K562 (cell line): ENCODE results near the gene HECW1. TPM values are rescaled to one million over a fixed set of nuclear protein-coding genes. Genes with fewer than 3 reads are reported as not detected.

Source experiments
- ATAC-seq: fragments of 200-7000 bp; cut with Tn5 transposase; 3 replicates; pipeline ENCODE4 v1.9.1; 2020; ENCODE audit warnings: moderate library complexity
- BruUV-seq: library from RNA; stranded (reverse); fragments of 400-500 nt; replicated peaks from 2 replicates; lab custom pipeline; 2021; lab: Mats Ljungman, UMichigan
- CTCF ChIA-PET: fragments of 300-600 bp; formaldehyde crosslinking; extraction: SDS; loops from one replicate; lab custom pipeline; 2021; ENCODE audit warnings: low intra/inter-chr PET ratio; lab: Yijun Ruan, JAX
- POLR2A ChIA-PET: fragments of 300-600, 350-650 bp; sonication (Branson Sonifier 250); formaldehyde crosslinking; extraction: SDS; loops from one replicate; lab custom pipeline; 2021; ENCODE audit warnings: antibody characterized with exemption, inconsistent platforms; lab: Yijun Ruan, JAX
- DNase-seq, 4 experiments: peaks; one replicate each; pipeline versions ENCODE4 v3.0.0 to v3.0.0-alpha.2; 2011 to 2018; ENCODE audit warnings: low spot score in 3 of 4, mixed read lengths in 3 of 4; ENCODE audit errors: extremely low read depth in 1 of 4
- FAIRE-seq: peaks from 2 replicates; lab custom pipeline; 2011; peaks lifted over from hg19 to GRCh38; lab: Jason Lieb, UNC
- H2AFZ ChIP-seq: 2 replicates; pipeline ENCODE4 v1.6.0; 2011; ENCODE audit warnings: low read depth, low read length, control low read depth, inconsistent platforms
- H3K27ac ChIP-seq: fragments of 200-600 bp; 3 replicates; pipeline ENCODE4 v1.8.0; 2011; ENCODE audit warnings: low read depth, mild to moderate bottlenecking, control low read depth, inconsistent platforms, low read length, moderate library complexity, mixed read lengths; ENCODE audit errors: extremely low read depth
- H3K27me3 ChIP-seq, 2 experiments: fragments of 300-600 bp in 1 of 2; 2 replicates in 1 of 2; 3 replicates in 1 of 2; pipeline versions ENCODE4 v1.6.0 to v1.8.0; 2011; ENCODE audit warnings: inconsistent platforms in 2 of 2, low read length in 2 of 2, mild to moderate bottlenecking in 1 of 2, mixed read lengths in 1 of 2, moderate library complexity in 1 of 2; ENCODE audit not compliant: control insufficient read depth in 2 of 2, insufficient read depth in 2 of 2
- H3K36me3 ChIP-seq: fragments of 300-600 bp; 3 replicates; pipeline ENCODE4 v1.8.0; 2011; ENCODE audit warnings: mild to moderate bottlenecking, low read length, inconsistent platforms; ENCODE audit not compliant: control insufficient read depth, insufficient read depth
- H3K4me1 ChIP-seq, 2 experiments: fragments of 200-600 bp in 1 of 2; replicated peaks in 1 of 2; 2 replicates in 1 of 2; 3 replicates in 1 of 2; pipeline versions ENCODE4 v1.5.1 to v1.8.0; 2011; ENCODE audit warnings: inconsistent platforms in 2 of 2, low read length in 2 of 2, mild to moderate bottlenecking in 1 of 2, mixed read lengths in 1 of 2, moderate library complexity in 1 of 2; ENCODE audit not compliant: control insufficient read depth in 2 of 2, insufficient read depth in 2 of 2
- H3K4me2 ChIP-seq: 2 replicates; pipeline ENCODE4 v1.6.1; 2011; ENCODE audit warnings: low read length, control low read depth, inconsistent platforms, mixed read lengths; ENCODE audit not compliant: insufficient read depth
- H3K4me3 ChIP-seq: fragments of 200-600 bp; sonication (generic), shearing (Covaris generic); 2 replicates; pipeline ENCODE4 v1.5.1; 2016; ENCODE audit warnings: control low read depth, inconsistent platforms
- H3K79me2 ChIP-seq: fragments of 200-600 bp; 3 replicates; pipeline ENCODE4 v1.8.0; 2011; ENCODE audit warnings: low read length, inconsistent platforms; ENCODE audit not compliant: control insufficient read depth, insufficient read depth
- H3K9ac ChIP-seq, 2 experiments: 2 replicates each; pipeline versions ENCODE4 v1.6.0 to v1.6.1; 2011; ENCODE audit warnings: low read depth in 2 of 2, low read length in 2 of 2, control low read depth in 1 of 2, inconsistent platforms in 1 of 2, mild to moderate bottlenecking in 1 of 2, mixed read lengths in 1 of 2; ENCODE audit not compliant: insufficient read depth in 1 of 2
- H3K9me1 ChIP-seq: one replicate; pipeline ENCODE4 v1.6.0; 2011; ENCODE audit warnings: inconsistent platforms, mild to moderate bottlenecking, low read length, moderate library complexity; ENCODE audit not compliant: control insufficient read depth, insufficient read depth
- H3K9me3 ChIP-seq: replicated peaks from 2 replicates; pipeline ENCODE4 v1.5.1; 2011; ENCODE audit warnings: low read depth, low read length, inconsistent platforms; ENCODE audit not compliant: control insufficient read depth, insufficient read depth
- H4K20me1 ChIP-seq: replicated peaks from 2 replicates; pipeline ENCODE4 v1.6.1; 2011; ENCODE audit warnings: low read length, inconsistent platforms, mixed read lengths; ENCODE audit not compliant: control insufficient read depth, insufficient read depth
- CAMTA2 ChIP-seq: fragments of 250-450 bp; sonication (Bioruptor Pico); conservative IDR thresholded peaks from 2 replicates; pipeline ENCODE4 v1.5.1; 2022
- KAT2B ChIP-seq: IDR thresholded peaks from one replicate; pipeline ENCODE4 v1.6.1; 2012; ENCODE audit warnings: low read depth, mild to moderate bottlenecking, control low read depth, inconsistent platforms, low read length, moderate library complexity
- NELFE ChIP-seq: IDR thresholded peaks from 2 replicates; pipeline ENCODE4 v1.6.1; 2011; ENCODE audit warnings: mild to moderate bottlenecking; ENCODE audit not compliant: insufficient read depth, insufficient read length
- PTRF ChIP-seq: fragments of 450-650 bp; IDR thresholded peaks from 2 replicates; pipeline ENCODE4 v1.6.1; 2016; ENCODE audit warnings: mild to moderate bottlenecking, missing genetic modification characterization, missing compliant biosample characterization
- RAD21 ChIP-seq, 2 experiments: fragments of 250-450 bp in 1 of 2; fragments of 450-650 bp in 1 of 2; sonication (Bioruptor Pico) in 1 of 2; formaldehyde crosslinking in 1 of 2; IDR thresholded peaks in 1 of 2; conservative IDR thresholded peaks in 1 of 2; 2 replicates each; pipeline versions ENCODE4 v1.4.0 to v1.8.0; 2020 to 2022; ENCODE audit warnings: mild to moderate bottlenecking in 2 of 2, moderate library complexity in 1 of 2
- WGBS: fragments of 100-300 bp; shearing (Covaris generic); methylation state at CpG from one replicate; pipeline ENCODE4 v1.1.6; 2016; ENCODE audit warnings: low coverage, mixed read lengths; ENCODE audit not compliant: insufficient coverage; ENCODE audit errors: missing lambda C conversion rate; 5-methylcytosine and 5-hydroxymethylcytosine counted together
- in situ Hi-C: fragments of 300-500 bp; cut with MboI; formaldehyde crosslinking; loops from 4 replicates; pipeline ENCODE4 v1.15.0; 2018; ENCODE audit warnings: inconsistent platforms, mixed read lengths
- intact Hi-C: fragments of 100-400 bp; cut with micrococcal nuclease; formaldehyde crosslinking; loops from 2 replicates; pipeline ENCODE4 v1.14.2; 2022
- polyA plus RNA-seq, 8 experiments: library from polyadenylated mRNA; depleted of rRNA in 4 of 8; stranded (reverse) in 5 of 8; unstranded in 3 of 8; fragments of >200 nt; fragmentation: Nextera tagmentation in 2 of 8; fragmentation: Illumina TruSeq in 1 of 8; extraction: Ambion mirVana in 2 of 8; extraction: Trizol in 1 of 8; gene quantifications; 2 replicates each; pipeline versions ENCODE4 v1.2.1 to v1.2.3, GENCODE V29; 2011 to 2014; ENCODE audit warnings: inconsistent platforms in 1 of 8, missing spikeins in 1 of 8
- total RNA-seq, 7 experiments: library from RNA; depleted of rRNA in 6 of 7; stranded (reverse); fragments of >200 nt in 6 of 7; fragmentation: Illumina TruSeq in 2 of 7; extraction: Trizol in 2 of 7; gene quantifications; 2 replicates each; pipeline versions ENCODE4 v1.2.1 to v1.2.3, GENCODE V29; 2011 to 2021; ENCODE audit warnings: low replicate concordance in 1 of 7
- TF ChIP-seq, protein P1 (sequence below): IDR thresholded peaks from 3 replicates; pipeline ENCODE4 v1.6.1; 2011; ENCODE audit warnings: borderline replicate concordance, mild to moderate bottlenecking; ENCODE audit not compliant: insufficient read length, insufficient read depth
- TF ChIP-seq, protein P2 (sequence below): fragments of 450-650 bp; IDR thresholded peaks from 2 replicates; pipeline ENCODE4 v1.6.1; 2018; ENCODE audit not compliant: partially characterized antibody

HECW1 gene
- total and polyA plus RNA-seq, 9 of the 15 experiments (the other 6 are each of a cell fraction or from before 2014, with no cell fraction given), result 0.07 to 0.31 (median 0.13) TPM; not detected in 4

DNA sequence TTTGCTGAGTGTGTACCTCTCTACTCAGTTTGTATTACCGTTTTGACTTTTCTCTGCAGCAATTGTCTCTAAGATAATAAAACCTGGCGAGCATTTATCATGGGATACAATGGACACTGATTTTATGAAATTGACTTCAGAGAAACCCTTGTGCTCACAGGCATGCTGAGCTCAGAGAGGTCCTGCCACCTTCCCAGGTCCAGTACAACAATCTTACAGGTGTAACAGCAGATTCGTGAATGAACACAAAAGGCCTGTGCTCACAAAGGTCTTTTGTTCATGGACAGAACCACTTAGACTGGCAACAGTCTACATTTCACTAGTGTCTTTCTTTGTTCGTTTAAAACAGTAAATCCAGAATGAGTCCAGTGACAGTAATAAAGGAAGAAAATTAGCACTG lies 43.2 kb downstream of the HECW1 start:
- ChIA-PET CTCF (no interaction called here), POLR2A (no interaction called here)
- no TSS peak for BruUV-seq
- FAIRE-seq (no peak), DNase-seq (no peak), ATAC-seq (no peak)
- H2AFZ ChIP-seq, result no peak overlapping the region
- no peaks in the 10 kb centered on the region for H3K79me2 ChIP-seq
- TF ChIP-seq RAD21 (CRISPR knock-in tag; conservative IDR thresholded peaks at IDR 0.05 in 1 of 2, IDR thresholded peaks at IDR 0.05 in 1 of 2) (no peak), PTRF (tag) (no peak), CAMTA2 (CRISPR knock-in tag) (no peak)
- TF ChIP-seq, protein P1, sequence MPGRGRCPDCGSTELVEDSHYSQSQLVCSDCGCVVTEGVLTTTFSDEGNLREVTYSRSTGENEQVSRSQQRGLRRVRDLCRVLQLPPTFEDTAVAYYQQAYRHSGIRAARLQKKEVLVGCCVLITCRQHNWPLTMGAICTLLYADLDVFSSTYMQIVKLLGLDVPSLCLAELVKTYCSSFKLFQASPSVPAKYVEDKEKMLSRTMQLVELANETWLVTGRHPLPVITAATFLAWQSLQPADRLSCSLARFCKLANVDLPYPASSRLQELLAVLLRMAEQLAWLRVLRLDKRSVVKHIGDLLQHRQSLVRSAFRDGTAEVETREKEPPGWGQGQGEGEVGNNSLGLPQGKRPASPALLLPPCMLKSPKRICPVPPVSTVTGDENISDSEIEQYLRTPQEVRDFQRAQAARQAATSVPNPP, result no peak
- H3K27ac ChIP-seq, result no peak overlapping the region
- no peaks in the 10 kb centered on the region for H3K27me3 ChIP-seq
- no peak overlapping the region for H3K4me3 ChIP-seq
- H3K4me1 ChIP-seq, result no peaks in the 10 kb centered on the region
- no peaks in the 10 kb centered on the region; the same call in 1 of the 2 replicates for H3K9me3 ChIP-seq
- in situ Hi-C loops, result no loop called here
- intact Hi-C loops, result no loop called here
- H3K9me1 ChIP-seq, result no peaks in the 10 kb centered on the region
- no peaks in the 10 kb centered on the region for H4K20me1 ChIP-seq
- H3K4me2 ChIP-seq, result no peak overlapping the region
- WGBS, result 5% methylated on average over 4 of the region's 4 CpGs
- H3K36me3 ChIP-seq, result no peaks in the 10 kb centered on the region
- no peak overlapping the region for H3K9ac ChIP-seq

DNA sequence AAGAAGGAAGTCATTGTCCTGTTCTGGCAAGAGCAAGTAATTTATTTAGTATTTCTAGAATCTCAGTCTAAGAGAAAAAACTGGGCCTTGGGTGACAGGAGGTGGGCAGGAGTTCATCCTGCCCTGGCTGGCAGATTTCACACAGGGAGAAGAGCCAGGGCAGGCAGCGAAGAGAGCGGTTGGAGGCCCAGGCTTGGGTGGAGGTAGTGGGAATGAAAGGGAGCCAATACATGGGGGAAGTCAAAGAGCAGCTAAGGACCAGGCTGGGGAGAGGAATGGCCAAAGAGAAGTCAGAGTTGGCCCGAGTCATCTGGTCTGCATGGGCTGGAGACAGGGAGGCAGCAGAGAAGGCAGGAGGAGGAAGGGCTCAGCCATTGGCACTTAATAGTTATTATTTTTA lies 51.4 kb downstream of the HECW1 start:
- no peaks in the 10 kb centered on the region for H4K20me1 ChIP-seq
- H3K79me2 ChIP-seq, result no peaks in the 10 kb centered on the region
- no peaks in the 10 kb centered on the region for H3K9me1 ChIP-seq
- intact Hi-C loops, result no loop called here
- no peak overlapping the region for H3K9ac ChIP-seq
- peaks cover 6 to 22% of the 10 kb centered on the region in 2 experiments; a peak in 4 of 5 replicates for H3K27me3 ChIP-seq
- H3K36me3 ChIP-seq, result no peaks in the 10 kb centered on the region
- no peaks in the 10 kb centered on the region for H3K4me1 ChIP-seq
- no peaks in the 10 kb centered on the region for H3K9me3 ChIP-seq
- no peak for ATAC-seq
- H3K4me2 ChIP-seq, result no peak overlapping the region
- no peak overlapping the region for H3K27ac ChIP-seq
- DNase-seq, result no peak
- H3K4me3 ChIP-seq, result no peak overlapping the region
- WGBS, result 0% methylated on average over 2 of the region's 3 CpGs
- H2AFZ ChIP-seq, result no peak overlapping the region
- ChIA-PET POLR2A (no interaction called here), CTCF (no interaction called here)
- TF ChIP-seq, protein P2, sequence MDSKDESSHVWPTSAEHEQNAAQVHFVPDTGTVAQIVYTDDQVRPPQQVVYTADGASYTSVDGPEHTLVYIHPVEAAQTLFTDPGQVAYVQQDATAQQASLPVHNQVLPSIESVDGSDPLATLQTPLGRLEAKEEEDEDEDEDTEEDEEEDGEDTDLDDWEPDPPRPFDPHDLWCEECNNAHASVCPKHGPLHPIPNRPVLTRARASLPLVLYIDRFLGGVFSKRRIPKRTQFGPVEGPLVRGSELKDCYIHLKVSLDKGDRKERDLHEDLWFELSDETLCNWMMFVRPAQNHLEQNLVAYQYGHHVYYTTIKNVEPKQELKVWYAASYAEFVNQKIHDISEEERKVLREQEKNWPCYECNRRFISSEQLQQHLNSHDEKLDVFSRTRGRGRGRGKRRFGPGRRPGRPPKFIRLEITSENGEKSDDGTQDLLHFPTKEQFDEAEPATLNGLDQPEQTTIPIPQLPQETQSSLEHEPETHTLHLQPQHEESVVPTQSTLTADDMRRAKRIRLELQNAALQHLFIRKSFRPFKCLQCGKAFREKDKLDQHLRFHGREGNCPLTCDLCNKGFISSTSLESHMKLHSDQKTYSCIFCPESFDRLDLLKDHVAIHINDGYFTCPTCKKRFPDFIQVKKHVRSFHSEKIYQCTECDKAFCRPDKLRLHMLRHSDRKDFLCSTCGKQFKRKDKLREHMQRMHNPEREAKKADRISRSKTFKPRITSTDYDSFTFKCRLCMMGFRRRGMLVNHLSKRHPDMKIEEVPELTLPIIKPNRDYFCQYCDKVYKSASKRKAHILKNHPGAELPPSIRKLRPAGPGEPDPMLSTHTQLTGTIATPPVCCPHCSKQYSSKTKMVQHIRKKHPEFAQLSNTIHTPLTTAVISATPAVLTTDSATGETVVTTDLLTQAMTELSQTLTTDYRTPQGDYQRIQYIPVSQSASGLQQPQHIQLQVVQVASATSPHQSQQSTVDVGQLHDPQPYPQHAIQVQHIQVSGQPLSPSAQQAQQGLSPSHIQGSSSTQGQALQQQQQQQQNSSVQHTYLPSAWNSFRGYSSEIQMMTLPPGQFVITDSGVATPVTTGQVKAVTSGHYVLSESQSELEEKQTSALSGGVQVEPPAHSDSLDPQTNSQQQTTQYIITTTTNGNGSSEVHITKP, result no peak
- no peak for TF ChIP-seq KAT2B
- no peak for TF ChIP-seq NELFE
- in situ Hi-C loops, result no loop called here
- BruUV-seq, result no TSS peak
- no peak for FAIRE-seq
